CD1c-positive myeloid dendritic cell (primary cell): ENCODE results near the gene PURB.
A peak's percentile ranks its signal among the peaks of the same experiment; 100 is the strongest.
"Not testable (repeated sequence)": the region's sequence is repeated elsewhere in the genome, so short reads cannot be mapped to it uniquely, and the experiment has no call there.

Experiments used
- DNase-seq: peaks from one replicate; pipeline ENCODE4 v3.0.0-alpha.2; 2016; ENCODE audit errors: extremely low spot score

The PURB gene

DNA sequence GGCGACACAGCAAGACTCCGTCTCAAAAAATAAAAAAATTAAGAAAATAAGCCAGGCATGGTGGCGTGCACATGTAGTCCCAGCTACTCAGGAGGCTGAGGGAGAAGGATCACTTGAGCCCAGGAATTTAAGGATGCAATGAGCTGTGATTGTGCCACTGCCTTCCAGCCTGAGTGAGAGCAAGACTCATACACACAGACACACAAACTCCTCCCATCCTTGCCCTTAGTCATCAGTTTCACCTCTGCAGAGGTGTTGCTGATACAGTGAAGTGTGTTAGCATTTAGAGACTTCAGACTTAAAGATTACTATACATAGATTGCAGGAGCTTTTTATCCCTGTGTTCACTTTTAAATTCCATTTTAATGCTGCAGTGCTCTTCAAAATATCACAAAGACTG lies 31.9 kb downstream of the PURB start:
- DNase-seq: no peak

DNA sequence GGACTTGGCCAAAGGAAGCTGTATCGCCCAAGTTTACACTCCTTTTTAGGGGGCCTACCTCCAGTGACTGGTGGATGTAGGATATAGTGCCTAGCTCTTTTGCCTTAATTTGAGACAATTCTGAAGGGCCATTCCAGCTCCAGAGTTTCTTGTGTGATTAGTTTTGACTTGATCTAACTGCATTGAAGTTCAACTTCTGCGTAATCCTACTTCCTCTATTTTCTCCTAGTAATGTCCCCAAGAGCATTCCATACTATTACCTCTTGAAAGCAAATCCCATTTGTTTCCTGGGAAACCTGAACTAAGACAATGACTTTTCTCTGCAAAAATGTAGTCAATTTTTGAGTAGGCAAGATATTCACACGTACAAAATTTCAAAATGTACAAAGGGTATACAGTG lies 32.7 kb downstream of the PURB start:
- peak; percentile 35 for DNase-seq

DNA sequence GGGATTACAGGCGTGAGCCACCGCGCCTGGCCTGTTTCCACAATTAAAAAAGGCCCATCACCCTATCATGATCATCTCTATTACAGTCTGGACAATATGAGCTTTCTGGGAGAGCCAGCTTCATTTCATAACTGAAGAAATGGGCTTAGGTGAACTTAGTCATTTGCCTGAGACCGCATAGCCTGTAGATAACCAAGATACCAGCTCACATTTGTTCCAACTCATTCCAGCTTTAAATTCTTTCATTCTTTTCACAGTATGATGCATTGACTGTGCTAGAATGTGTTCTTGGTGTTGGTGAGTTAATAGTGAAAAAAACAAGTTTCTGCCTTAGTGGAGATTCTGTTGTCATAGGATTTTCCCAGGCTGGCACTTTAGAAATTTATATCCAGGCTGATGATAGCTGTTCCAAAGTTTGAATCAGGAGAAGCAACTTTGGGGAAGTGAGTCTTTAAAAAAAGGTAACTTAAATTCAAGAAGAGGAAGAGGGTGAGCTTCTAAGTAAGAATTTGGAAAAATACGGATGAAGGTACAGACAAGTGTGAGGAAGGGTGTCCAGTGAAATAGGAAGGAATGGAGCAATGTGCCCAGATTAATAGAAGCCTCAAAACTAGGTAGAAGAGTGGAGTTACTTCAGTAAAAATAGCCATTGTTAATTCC lies 35.3 kb downstream of the PURB start:
- DNase-seq: peak; percentile 52

GRCh38 chr7:44849259-44849884 lies 36.0 kb downstream of the PURB start:
- DNase-seq: no peak

- peak; percentile 100 for DNase-seq
These were observed 37.3 kb downstream of the PURB start, which contains the start of gene H2AZ2 for GRCh38 chr7:44847920-44848634. Gene H2AZ2 (minus strand): TSS chr7:44848087. CDS start chr7:44847971, 116 bp downstream.

- peak; percentile 90 for DNase-seq
These were observed 37.8 kb downstream of the PURB start for GRCh38 chr7:44847509-44847919.

DNA sequence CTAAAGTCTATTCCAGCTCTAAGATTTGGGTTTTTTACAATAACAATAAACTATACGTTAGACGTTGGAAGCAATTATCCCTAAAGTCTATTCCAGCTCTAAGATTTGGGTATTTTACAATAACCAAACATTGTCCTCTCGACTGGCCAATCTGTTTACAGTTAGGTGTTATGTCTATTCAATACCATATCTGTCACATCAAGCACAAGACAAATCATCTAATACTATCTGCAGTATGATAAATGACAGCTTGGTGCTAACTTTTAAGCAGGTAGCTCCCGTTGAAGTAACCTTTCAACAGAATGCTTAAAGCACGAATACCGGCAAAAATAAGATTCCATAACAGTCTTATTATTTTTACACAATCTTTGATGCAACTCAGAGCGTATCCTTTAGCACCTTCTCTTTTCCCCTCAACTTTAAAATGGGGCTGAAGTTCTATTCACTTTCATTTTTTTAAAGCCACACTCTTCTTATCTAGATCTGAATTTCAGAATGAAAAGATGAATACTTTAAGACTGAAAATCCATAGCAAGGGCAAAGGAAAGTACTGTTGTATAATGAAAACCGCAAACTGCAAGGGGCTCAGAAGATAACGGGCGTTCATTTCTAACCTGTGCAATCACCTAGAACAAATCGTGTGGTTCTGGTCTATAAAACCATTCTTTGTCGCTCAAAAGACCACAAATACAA lies 38.4 kb downstream of the PURB start:
- DNase-seq: no peak

DNA sequence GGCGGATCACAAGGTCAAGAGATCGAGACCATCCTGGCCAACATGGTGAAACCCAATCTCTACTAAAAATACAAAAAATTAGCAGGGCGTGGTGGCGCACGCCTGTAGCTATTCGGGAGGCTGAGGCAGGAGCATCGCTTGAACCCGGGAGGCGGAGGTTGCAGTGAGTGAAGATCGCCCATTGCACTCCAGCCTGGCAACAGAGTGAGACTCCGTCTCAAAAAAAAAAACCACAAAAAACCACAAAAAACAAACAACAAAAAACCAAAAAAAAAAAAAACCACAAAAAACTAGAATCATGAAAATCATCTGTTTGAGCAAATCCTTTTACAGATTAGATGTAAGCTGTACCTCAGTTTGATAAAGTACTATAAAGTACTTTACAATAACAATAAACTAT lies 38.9 kb downstream of the PURB start:
- DNase-seq: not testable (repeated sequence)

- peak; percentile 68 for DNase-seq
These were observed 39.9 kb downstream of the PURB start for GRCh38 chr7:44845451-44845850.

GRCh38 chr7:44843440-44843839 lies 41.9 kb downstream of the PURB start:
- DNase-seq: not testable (repeated sequence)

DNA sequence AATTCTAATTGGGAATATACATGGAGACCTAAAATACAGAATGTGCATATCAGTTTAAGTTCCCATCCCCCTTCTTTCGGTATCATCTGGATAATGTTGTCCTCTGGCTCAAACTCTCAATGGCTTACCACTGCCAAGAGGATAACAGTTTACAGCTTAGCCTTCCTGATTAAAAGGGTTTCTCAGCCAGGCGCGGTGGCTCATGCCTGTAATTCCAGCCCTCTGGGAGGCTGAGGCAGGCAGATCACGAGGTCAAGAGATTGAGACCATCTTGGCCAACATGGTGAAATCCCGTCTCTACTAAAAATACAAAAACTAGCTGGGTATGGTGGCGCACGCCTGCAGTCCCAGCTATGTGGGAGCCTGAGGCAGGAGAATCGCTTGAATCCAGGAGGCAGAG lies 42.7 kb downstream of the PURB start:
- not testable (repeated sequence) for DNase-seq

- DNase-seq: no peak
These were observed 46.6 kb downstream of the PURB start for GRCh38 chr7:44838751-44839150.

GRCh38 chr7:44827567-44827966 lies 57.8 kb downstream of the PURB start:
- no peak for DNase-seq
